ENCODE results near the gene ABCA9. TPM values are rescaled to one million over a fixed set of nuclear protein-coding genes. Genes with fewer than 3 reads are reported as not detected.

ABCA9 gene
- total RNA-seq, 1 experiment from 2014 or later: not detected

- CTCF ChIA-PET: no interaction called here
- Mint-ChIP-seq H3K4me1 (ENCODE audit: low read depth, unreplicated experiment) (no peaks in the 10 kb centered on the region), H3K9me3 (ENCODE audit: low read depth, unreplicated experiment) (peaks cover 3% of the 10 kb centered on the region), H3K36me3 (ENCODE audit: insufficient read depth, unreplicated experiment) (no peaks in the 10 kb centered on the region), H3K27me3 (ENCODE audit: unreplicated experiment) (no peaks in the 10 kb centered on the region), H3K27ac (ENCODE audit: unreplicated experiment) (no peak overlapping the region), H3K4me3 (ENCODE audit: low read depth, unreplicated experiment) (no peak overlapping the region)
- intact Hi-C loops (cut with micrococcal nuclease; ENCODE audit: unreplicated experiment): no loop called here
- no TSS peak for BruUV-seq (replicated peaks)
- DNase-seq: no peak
- TF ChIP-seq CTCF (IDR thresholded peaks at IDR 0.05; ENCODE audit: unreplicated experiment): no peak
Observed at GRCh38 chr17:69055334-69055733, 5.4 kb downstream of the ABCA9 start.

GRCh38 chr17:69050999-69051775 lies 9.5 kb downstream of the ABCA9 start:
- no peak for TF ChIP-seq CTCF (IDR thresholded peaks at IDR 0.05; ENCODE audit: unreplicated experiment)
- Mint-ChIP-seq H3K9me3 (ENCODE audit: low read depth, unreplicated experiment) (peaks cover 3% of the 10 kb centered on the region), H3K4me1 (ENCODE audit: low read depth, unreplicated experiment) (peaks cover 12% of the 10 kb centered on the region), H3K36me3 (ENCODE audit: insufficient read depth, unreplicated experiment) (no peaks in the 10 kb centered on the region), H3K4me3 (ENCODE audit: low read depth, unreplicated experiment) (no peak overlapping the region), H3K27ac (ENCODE audit: unreplicated experiment) (no peak overlapping the region), H3K27me3 (ENCODE audit: unreplicated experiment) (no peaks in the 10 kb centered on the region)
- DNase-seq: no peak
- intact Hi-C loops (cut with micrococcal nuclease; ENCODE audit: unreplicated experiment): no loop called here
- CTCF ChIA-PET: no interaction called here
- no TSS peak for BruUV-seq (replicated peaks)

GRCh38 chr17:69048634-69049033 lies 12.1 kb downstream of the ABCA9 start:
- Mint-ChIP-seq H3K9me3 (ENCODE audit: low read depth, unreplicated experiment) (peaks cover 5% of the 10 kb centered on the region), H3K4me3 (ENCODE audit: low read depth, unreplicated experiment) (no peak overlapping the region), H3K36me3 (ENCODE audit: insufficient read depth, unreplicated experiment) (no peaks in the 10 kb centered on the region), H3K4me1 (ENCODE audit: low read depth, unreplicated experiment) (peaks cover 12% of the 10 kb centered on the region), H3K27ac (ENCODE audit: unreplicated experiment) (no peak overlapping the region), H3K27me3 (ENCODE audit: unreplicated experiment) (no peaks in the 10 kb centered on the region)
- TF ChIP-seq CTCF (IDR thresholded peaks at IDR 0.05; ENCODE audit: unreplicated experiment): no peak
- intact Hi-C loops (cut with micrococcal nuclease; ENCODE audit: unreplicated experiment): loop anchor here (5.0 kb wide), 1 partner anchor 129 kb away; no protein-coding TSS in a partner anchor
- no peak for DNase-seq
- CTCF ChIA-PET: no interaction called here
- no TSS peak for BruUV-seq (replicated peaks)

- no TSS peak for BruUV-seq (replicated peaks)
Observed at GRCh38 chr17:69047368-69048263, 13.1 kb downstream of the ABCA9 start.

More at GRCh38 chr17:69047368-69048263, 13.1 kb downstream of the ABCA9 start:
- peak; percentile 68 for DNase-seq
- no peak for TF ChIP-seq CTCF (IDR thresholded peaks at IDR 0.05; ENCODE audit: unreplicated experiment)
- H3K4me3 Mint-ChIP-seq (ENCODE audit: low read depth, unreplicated experiment): peak overlapping the region; percentile 24
- intact Hi-C loops (cut with micrococcal nuclease; ENCODE audit: unreplicated experiment): loop anchor here (5.0 kb wide), 1 partner anchor 130 kb away; no protein-coding TSS in a partner anchor
- H3K36me3 Mint-ChIP-seq (ENCODE audit: insufficient read depth, unreplicated experiment): no peaks in the 10 kb centered on the region
- H3K27ac Mint-ChIP-seq (ENCODE audit: unreplicated experiment): peak overlapping the region; percentile 77
- H3K27me3 Mint-ChIP-seq (ENCODE audit: unreplicated experiment): no peaks in the 10 kb centered on the region
- peaks cover 5% of the 10 kb centered on the region for H3K9me3 Mint-ChIP-seq (ENCODE audit: low read depth, unreplicated experiment)
- H3K4me1 Mint-ChIP-seq (ENCODE audit: low read depth, unreplicated experiment): peaks cover 12% of the 10 kb centered on the region
- CTCF ChIA-PET: no interaction called here
